Measurements from ENCODE around the gene SPHK1.

Gene SPHK1

GRCh38 chr17:76433693-76434092 is 49.3 kb downstream of the SPHK1 start:
- no peak for DNase-seq (ENCODE audit: low spot score)

- no peak for DNase-seq (ENCODE audit: low spot score)
Observed at GRCh38 chr17:76434870-76435269, 50.5 kb downstream of the SPHK1 start.

- DNase-seq (ENCODE audit: low spot score) = no peak
Observed at GRCh38 chr17:76435751-76436150, 51.3 kb downstream of the SPHK1 start.
